ENCODE results near the gene LALBA.
"Not testable (repeated sequence)": the region's sequence is repeated elsewhere in the genome, so short reads cannot be mapped to it uniquely, and the experiment has no call there.

Gene LALBA

GRCh38 chr12:48527891-48528670 is 41.8 kb downstream of the LALBA start:
- no peak for DNase-seq

GRCh38 chr12:48525332-48525731 is 44.5 kb downstream of the LALBA start, which contains the start of gene OR8S1:
OR8S1 (plus strand) TSS chr12:48525632; CDS start chr12:48525632, 0 bp downstream.
- DNase-seq, result no peak

DNA sequence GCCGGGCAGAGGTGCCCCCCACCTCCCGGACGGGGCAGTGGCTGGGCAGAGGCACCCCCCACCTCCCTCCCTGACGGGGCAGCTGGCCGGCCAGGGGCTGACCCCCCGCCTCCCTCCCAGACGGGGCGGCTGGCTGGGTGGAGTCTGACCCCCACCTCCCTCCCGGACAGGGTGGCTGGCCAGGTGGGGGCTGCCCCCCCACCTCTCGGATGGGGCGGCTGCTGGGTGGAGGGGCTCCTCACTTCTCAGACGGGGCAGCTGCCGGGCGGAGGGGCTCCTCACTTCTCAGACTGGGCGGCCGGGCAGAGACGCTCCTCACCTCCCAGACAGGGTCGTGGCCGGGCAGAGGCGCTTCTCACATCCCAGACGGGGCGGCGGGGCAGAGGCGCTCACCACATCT is 49.5 kb downstream of the LALBA start:
- DNase-seq, result not testable (repeated sequence)
